ENCODE results near the gene WDR55.

- TF ChIP-seq POLR2A (IDR thresholded peaks at IDR 0.05) (peak; percentile 84), CTCF (IDR thresholded peaks at IDR 0.05) (no peak)
Observed at GRCh38 chr5:140700177-140701144, 35.8 kb downstream of the WDR55 start, which contains the start of gene ZMAT2.
